Liver (tissue), 9 donors: ENCODE measurements around the gene RFX8. TPM values are rescaled to one million over a fixed set of nuclear protein-coding genes. Genes with fewer than 3 reads are reported as not detected.

Source experiments
- DNase-seq: peaks from one replicate; pipeline ENCODE4 v3.0.0-alpha.2; 2017; ENCODE audit warnings: low spot score
- H3K27ac ChIP-seq, 2 donors: one replicate each; pipeline ENCODE4 v1.7.0; 2013; ENCODE audit warnings: inconsistent platforms in 2 of 2, low read length in 2 of 2, control low read depth in 1 of 2, low read depth in 1 of 2, mild to moderate bottlenecking in 1 of 2
- H3K27me3 ChIP-seq, 4 donors: one replicate each; pipeline versions ENCODE4 v1.6.1 to v1.7.0; 2013; ENCODE audit warnings: low read length in 3 of 4, inconsistent platforms in 1 of 4, mild to moderate bottlenecking in 1 of 4, moderate library complexity in 1 of 4; ENCODE audit not compliant: control insufficient read depth in 4 of 4, insufficient read depth in 4 of 4
- H3K36me3 ChIP-seq, 4 donors: one replicate each; pipeline versions ENCODE4 v1.6.1 to v1.7.0; 2013; ENCODE audit warnings: low read length in 3 of 4, mild to moderate bottlenecking in 3 of 4, low read depth in 1 of 4, moderate library complexity in 1 of 4; ENCODE audit not compliant: control insufficient read depth in 4 of 4, insufficient read depth in 3 of 4
- H3K4me1 ChIP-seq, 4 donors: one replicate each; pipeline versions ENCODE4 v1.6.1 to v1.7.0; 2013; ENCODE audit warnings: low read length in 3 of 4, mild to moderate bottlenecking in 3 of 4, moderate library complexity in 1 of 4; ENCODE audit not compliant: control insufficient read depth in 4 of 4, insufficient read depth in 4 of 4
- H3K4me3 ChIP-seq, 3 donors: one replicate each; pipeline versions ENCODE4 v1.6.1 to v1.7.0; 2013; ENCODE audit warnings: low read length in 3 of 3, control low read depth in 1 of 3, low read depth in 1 of 3, mild to moderate bottlenecking in 1 of 3
- H3K9ac ChIP-seq, 2 donors: one replicate each; pipeline ENCODE4 v1.7.0; 2013; ENCODE audit warnings: low read length in 2 of 2, mild to moderate bottlenecking in 2 of 2, moderate library complexity in 2 of 2, control low read depth in 1 of 2, low read depth in 1 of 2
- H3K9me3 ChIP-seq, 4 donors: one replicate each; pipeline versions ENCODE4 v1.6.1 to v1.7.0; 2013; ENCODE audit warnings: low read length in 3 of 4; ENCODE audit not compliant: control insufficient read depth in 4 of 4
- EGR1 ChIP-seq, 2 donors: IDR thresholded peaks; 2 replicates each; pipeline ENCODE4 v1.6.1; 2016 to 2018; ENCODE audit warnings: antibody characterized with exemption in 2 of 2, low read depth in 2 of 2
- FOXA1 ChIP-seq: IDR thresholded peaks from 2 replicates; pipeline ENCODE4 v1.6.1; 2016; ENCODE audit warnings: antibody characterized with exemption
- FOXA2 ChIP-seq: IDR thresholded peaks from 2 replicates; pipeline ENCODE4 v1.6.1; 2016; ENCODE audit warnings: antibody characterized with exemption
- GABPA ChIP-seq, 2 donors: IDR thresholded peaks in 1 of 2; conservative IDR thresholded peaks in 1 of 2; 2 replicates each; pipeline ENCODE4 v1.6.1; 2016; ENCODE audit warnings: antibody characterized with exemption in 2 of 2, mild to moderate bottlenecking in 1 of 2, moderate library complexity in 1 of 2
- HNF4A ChIP-seq, 2 donors: conservative IDR thresholded peaks; 2 replicates each; pipeline ENCODE4 v1.6.1; 2016; ENCODE audit warnings: antibody characterized with exemption in 2 of 2, mild to moderate bottlenecking in 2 of 2
- HNF4G ChIP-seq: IDR thresholded peaks from 2 replicates; pipeline ENCODE4 v1.6.1; 2016; ENCODE audit warnings: antibody characterized with exemption
- JUND ChIP-seq, 2 donors: IDR thresholded peaks; 2 replicates each; pipeline ENCODE4 v1.6.1; 2016; ENCODE audit warnings: antibody characterized with exemption in 2 of 2
- NR2F2 ChIP-seq: IDR thresholded peaks from 2 replicates; pipeline ENCODE4 v1.6.1; 2016; ENCODE audit warnings: antibody characterized with exemption
- RAD21 ChIP-seq, 2 donors: IDR thresholded peaks; 2 replicates each; pipeline ENCODE4 v1.6.1; 2016; ENCODE audit warnings: antibody characterized with exemption in 2 of 2, mild to moderate bottlenecking in 2 of 2
- RXRA ChIP-seq, 2 donors: IDR thresholded peaks; 2 replicates each; pipeline ENCODE4 v1.6.1; 2017 to 2018; ENCODE audit warnings: antibody characterized with exemption in 2 of 2, mild to moderate bottlenecking in 1 of 2
- SP1 ChIP-seq: IDR thresholded peaks from 2 replicates; pipeline ENCODE4 v1.6.1; 2018; ENCODE audit warnings: antibody characterized with exemption, mild to moderate bottlenecking
- TAF1 ChIP-seq: conservative IDR thresholded peaks from 2 replicates; pipeline ENCODE4 v1.6.1; 2016; ENCODE audit warnings: antibody characterized with exemption, mild to moderate bottlenecking
- YY1 ChIP-seq: IDR thresholded peaks from 2 replicates; pipeline ENCODE4 v1.6.1; 2016; ENCODE audit warnings: antibody characterized with exemption, mild to moderate bottlenecking
- WGBS: extraction: QIAGEN DNeasy Blood & Tissue Kit; methylation state at CpG from one replicate; pipeline ENCODE4 v1.1.7; 2013; 5-methylcytosine and 5-hydroxymethylcytosine counted together
- polyA plus RNA-seq, 2 donors: library from polyadenylated mRNA; stranded (reverse) in 1 of 2; unstranded in 1 of 2; fragments of 200-250 nt in 1 of 2; fragments of >200 nt in 1 of 2; fragmentation: Nextera tagmentation in 1 of 2; extraction: Ambion mirVana in 1 of 2; gene quantifications; one replicate each; pipeline versions ENCODE4 v1.2.1 to v1.2.3, GENCODE V29; 2013 to 2015
- total RNA-seq, 2 donors: library from RNA; depleted of rRNA; stranded (reverse); fragments of >200 nt; gene quantifications; one replicate each; pipeline ENCODE4 v1.2.3, GENCODE V29; 2014
- TF ChIP-seq, protein P1 (sequence below): IDR thresholded peaks from 2 replicates; pipeline ENCODE4 v1.6.1; 2016; ENCODE audit warnings: antibody characterized with exemption
- TF ChIP-seq, protein P2 (sequence below): IDR thresholded peaks from 2 replicates; pipeline ENCODE4 v1.6.1; 2016; ENCODE audit warnings: antibody characterized with exemption
- TF ChIP-seq, protein P3 (sequence below): fragments of 150-350 bp; IDR thresholded peaks from 2 replicates; pipeline ENCODE4 v1.5.1; 2017; ENCODE audit warnings: improper control_type of control experiment, low read depth, low read length; ENCODE audit not compliant: missing input control
- TF ChIP-seq, protein P4 (sequence below): IDR thresholded peaks from 2 replicates; pipeline ENCODE4 v1.6.1; 2016; ENCODE audit warnings: antibody characterized with exemption
- TF ChIP-seq, protein P5 (sequence below): IDR thresholded peaks from 2 replicates; pipeline ENCODE4 v1.6.1; 2016; ENCODE audit warnings: antibody characterized with exemption, mild to moderate bottlenecking
- donor health status: healthy.
- donor health status: healthy.
- donor health status: healthy.
- donor health status: healthy.
- donor health status: healthy.

The RFX8 gene
- total and polyA plus RNA-seq, 4 donors = 0.08 to 0.09 (median 0.09) TPM; not detected in 1

DNA sequence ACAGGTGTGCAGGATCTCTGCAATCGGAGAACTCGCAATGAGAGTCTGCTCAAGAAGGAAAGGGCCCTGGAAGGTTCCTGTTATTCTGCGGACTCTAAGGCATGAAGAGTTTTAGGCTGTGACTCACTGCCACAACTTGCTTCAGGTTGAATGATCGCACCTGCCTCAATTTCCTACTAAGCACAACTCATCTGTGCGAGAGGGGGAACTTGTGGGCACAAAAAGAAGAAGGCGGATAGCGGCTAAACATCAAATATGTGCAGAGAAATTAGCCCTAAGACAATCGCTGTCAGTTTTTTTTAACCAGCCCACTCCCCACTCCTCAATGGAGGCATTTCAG lies 73.6 kb downstream of the RFX8 start (continued):
- TF ChIP-seq, protein P1, sequence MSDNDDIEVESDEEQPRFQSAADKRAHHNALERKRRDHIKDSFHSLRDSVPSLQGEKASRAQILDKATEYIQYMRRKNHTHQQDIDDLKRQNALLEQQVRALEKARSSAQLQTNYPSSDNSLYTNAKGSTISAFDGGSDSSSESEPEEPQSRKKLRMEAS = no peak
- TF ChIP-seq JUND (IDR thresholded peaks at IDR 0.05) = no peak

DNA sequence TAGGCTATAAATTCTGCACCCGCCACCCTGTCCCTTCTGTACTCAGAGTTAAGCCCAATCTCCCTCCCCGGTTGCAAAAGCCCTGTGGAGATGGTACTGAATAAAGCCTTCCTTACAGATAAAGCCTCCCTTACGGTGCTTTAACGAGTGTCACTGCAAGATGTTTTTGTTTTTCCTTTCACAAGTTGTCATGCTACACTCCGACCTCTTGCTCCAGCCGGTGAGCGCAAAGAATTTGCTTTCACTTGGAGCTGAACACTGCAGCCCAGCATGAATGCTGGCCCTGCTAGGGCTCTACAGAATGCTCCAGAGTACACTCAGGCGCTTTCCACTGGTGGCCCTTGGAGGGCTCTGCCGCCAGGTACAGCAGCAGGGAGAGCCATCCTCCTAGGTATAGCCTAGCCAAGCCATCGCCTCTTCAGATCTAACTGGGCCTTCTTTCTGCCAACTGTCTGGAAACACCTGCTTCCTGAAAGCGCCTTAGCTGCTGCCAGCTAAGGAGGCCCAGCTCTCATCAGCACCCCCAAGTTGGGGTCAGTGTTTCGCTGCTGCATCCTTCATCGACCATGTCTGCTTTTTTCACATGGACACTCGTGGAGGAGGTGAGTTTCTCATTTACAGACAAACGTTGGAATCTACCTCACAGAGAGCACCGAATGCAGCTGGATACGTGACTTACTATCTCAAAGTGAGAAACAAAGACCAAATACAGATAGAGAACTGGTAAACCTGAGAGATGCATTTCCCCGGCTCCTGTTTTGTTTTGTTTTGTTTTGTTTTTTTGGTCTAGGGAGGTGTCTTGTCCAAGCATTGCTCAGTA lies 74.2 kb downstream of the RFX8 start:
- Histone ChIP-seq H3K4me3 (no peak overlapping the region), H3K9ac (no peak overlapping the region), H3K27me3 (no peaks in the 10 kb centered on the region), H3K27ac (no peak overlapping the region), H3K36me3 (no peaks in the 10 kb centered on the region), H3K9me3 (no peaks in the 10 kb centered on the region), H3K4me1 (no peaks in the 10 kb centered on the region)
- DNase-seq = no peak
- 71% methylated on average over 18 of the region's 18 CpGs for WGBS
- TF ChIP-seq HNF4A (conservative IDR thresholded peaks at IDR 0.05) = no peak
- no peak for TF ChIP-seq FOXA1

DNA sequence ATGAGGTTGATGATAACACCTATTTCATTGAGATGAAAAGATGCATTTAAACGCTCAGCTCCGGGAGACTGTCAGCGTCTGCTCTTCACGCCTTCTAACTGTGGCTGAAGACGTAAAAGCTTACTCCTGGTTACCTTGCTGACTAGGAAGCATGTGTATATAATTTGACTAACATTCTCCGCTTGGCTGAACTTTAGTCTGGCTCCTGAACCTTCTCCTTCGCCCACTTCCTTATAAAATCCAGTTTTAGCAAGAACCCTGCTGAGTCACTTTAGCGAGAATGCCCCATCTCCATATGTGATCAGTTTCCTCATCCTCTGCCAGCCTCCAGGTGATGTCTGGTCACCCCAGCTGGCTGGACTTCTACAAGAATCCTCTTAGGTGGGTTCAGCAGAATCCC lies 74.9 kb downstream of the RFX8 start:
- H3K4me3 ChIP-seq = no peak overlapping the region
- 84% methylated on average over 8 of the region's 8 CpGs for WGBS
- no peaks in the 10 kb centered on the region for H3K27me3 ChIP-seq
- H3K4me1 ChIP-seq = no peaks in the 10 kb centered on the region
- H3K27ac ChIP-seq = no peak overlapping the region
- DNase-seq = no peak
- H3K9me3 ChIP-seq = no peaks in the 10 kb centered on the region
- no peaks in the 10 kb centered on the region for H3K36me3 ChIP-seq
- no peak overlapping the region for H3K9ac ChIP-seq
- TF ChIP-seq RAD21 (IDR thresholded peaks at IDR 0.05) = no peak
- no peak for TF ChIP-seq TAF1
- TF ChIP-seq HNF4A (conservative IDR thresholded peaks at IDR 0.05) = no peak
- no peak for TF ChIP-seq GABPA (IDR thresholded peaks at IDR 0.05 in 1 of 2, conservative IDR thresholded peaks at IDR 0.05 in 1 of 2)
- no peak for TF ChIP-seq NR2F2
- no peak for TF ChIP-seq SP1
- TF ChIP-seq, protein P2, sequence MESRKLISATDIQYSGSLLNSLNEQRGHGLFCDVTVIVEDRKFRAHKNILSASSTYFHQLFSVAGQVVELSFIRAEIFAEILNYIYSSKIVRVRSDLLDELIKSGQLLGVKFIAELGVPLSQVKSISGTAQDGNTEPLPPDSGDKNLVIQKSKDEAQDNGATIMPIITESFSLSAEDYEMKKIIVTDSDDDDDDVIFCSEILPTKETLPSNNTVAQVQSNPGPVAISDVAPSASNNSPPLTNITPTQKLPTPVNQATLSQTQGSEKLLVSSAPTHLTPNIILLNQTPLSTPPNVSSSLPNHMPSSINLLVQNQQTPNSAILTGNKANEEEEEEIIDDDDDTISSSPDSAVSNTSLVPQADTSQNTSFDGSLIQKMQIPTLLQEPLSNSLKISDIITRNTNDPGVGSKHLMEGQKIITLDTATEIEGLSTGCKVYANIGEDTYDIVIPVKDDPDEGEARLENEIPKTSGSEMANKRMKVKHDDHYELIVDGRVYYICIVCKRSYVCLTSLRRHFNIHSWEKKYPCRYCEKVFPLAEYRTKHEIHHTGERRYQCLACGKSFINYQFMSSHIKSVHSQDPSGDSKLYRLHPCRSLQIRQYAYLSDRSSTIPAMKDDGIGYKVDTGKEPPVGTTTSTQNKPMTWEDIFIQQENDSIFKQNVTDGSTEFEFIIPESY = no peak
- TF ChIP-seq FOXA2 = no peak
- TF ChIP-seq, protein P3, sequence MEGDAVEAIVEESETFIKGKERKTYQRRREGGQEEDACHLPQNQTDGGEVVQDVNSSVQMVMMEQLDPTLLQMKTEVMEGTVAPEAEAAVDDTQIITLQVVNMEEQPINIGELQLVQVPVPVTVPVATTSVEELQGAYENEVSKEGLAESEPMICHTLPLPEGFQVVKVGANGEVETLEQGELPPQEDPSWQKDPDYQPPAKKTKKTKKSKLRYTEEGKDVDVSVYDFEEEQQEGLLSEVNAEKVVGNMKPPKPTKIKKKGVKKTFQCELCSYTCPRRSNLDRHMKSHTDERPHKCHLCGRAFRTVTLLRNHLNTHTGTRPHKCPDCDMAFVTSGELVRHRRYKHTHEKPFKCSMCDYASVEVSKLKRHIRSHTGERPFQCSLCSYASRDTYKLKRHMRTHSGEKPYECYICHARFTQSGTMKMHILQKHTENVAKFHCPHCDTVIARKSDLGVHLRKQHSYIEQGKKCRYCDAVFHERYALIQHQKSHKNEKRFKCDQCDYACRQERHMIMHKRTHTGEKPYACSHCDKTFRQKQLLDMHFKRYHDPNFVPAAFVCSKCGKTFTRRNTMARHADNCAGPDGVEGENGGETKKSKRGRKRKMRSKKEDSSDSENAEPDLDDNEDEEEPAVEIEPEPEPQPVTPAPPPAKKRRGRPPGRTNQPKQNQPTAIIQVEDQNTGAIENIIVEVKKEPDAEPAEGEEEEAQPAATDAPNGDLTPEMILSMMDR = no peak
- TF ChIP-seq RXRA (IDR thresholded peaks at IDR 0.05) = no peak
- TF ChIP-seq, protein P1 = no peak
- TF ChIP-seq, protein P4, sequence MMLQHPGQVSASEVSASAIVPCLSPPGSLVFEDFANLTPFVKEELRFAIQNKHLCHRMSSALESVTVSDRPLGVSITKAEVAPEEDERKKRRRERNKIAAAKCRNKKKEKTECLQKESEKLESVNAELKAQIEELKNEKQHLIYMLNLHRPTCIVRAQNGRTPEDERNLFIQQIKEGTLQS = no peak
- no peak for TF ChIP-seq JUND (IDR thresholded peaks at IDR 0.05)
- no peak for TF ChIP-seq EGR1 (IDR thresholded peaks at IDR 0.05; ENCODE audit: low read depth in 2 of 2)
- no peak for TF ChIP-seq YY1
- TF ChIP-seq, protein P5, sequence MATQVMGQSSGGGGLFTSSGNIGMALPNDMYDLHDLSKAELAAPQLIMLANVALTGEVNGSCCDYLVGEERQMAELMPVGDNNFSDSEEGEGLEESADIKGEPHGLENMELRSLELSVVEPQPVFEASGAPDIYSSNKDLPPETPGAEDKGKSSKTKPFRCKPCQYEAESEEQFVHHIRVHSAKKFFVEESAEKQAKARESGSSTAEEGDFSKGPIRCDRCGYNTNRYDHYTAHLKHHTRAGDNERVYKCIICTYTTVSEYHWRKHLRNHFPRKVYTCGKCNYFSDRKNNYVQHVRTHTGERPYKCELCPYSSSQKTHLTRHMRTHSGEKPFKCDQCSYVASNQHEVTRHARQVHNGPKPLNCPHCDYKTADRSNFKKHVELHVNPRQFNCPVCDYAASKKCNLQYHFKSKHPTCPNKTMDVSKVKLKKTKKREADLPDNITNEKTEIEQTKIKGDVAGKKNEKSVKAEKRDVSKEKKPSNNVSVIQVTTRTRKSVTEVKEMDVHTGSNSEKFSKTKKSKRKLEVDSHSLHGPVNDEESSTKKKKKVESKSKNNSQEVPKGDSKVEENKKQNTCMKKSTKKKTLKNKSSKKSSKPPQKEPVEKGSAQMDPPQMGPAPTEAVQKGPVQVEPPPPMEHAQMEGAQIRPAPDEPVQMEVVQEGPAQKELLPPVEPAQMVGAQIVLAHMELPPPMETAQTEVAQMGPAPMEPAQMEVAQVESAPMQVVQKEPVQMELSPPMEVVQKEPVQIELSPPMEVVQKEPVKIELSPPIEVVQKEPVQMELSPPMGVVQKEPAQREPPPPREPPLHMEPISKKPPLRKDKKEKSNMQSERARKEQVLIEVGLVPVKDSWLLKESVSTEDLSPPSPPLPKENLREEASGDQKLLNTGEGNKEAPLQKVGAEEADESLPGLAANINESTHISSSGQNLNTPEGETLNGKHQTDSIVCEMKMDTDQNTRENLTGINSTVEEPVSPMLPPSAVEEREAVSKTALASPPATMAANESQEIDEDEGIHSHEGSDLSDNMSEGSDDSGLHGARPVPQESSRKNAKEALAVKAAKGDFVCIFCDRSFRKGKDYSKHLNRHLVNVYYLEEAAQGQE = no peak
- TF ChIP-seq FOXA1 = no peak
- TF ChIP-seq HNF4G = no peak
